ENCODE measurements around the gene MUC13.

The MUC13 gene

DNA sequence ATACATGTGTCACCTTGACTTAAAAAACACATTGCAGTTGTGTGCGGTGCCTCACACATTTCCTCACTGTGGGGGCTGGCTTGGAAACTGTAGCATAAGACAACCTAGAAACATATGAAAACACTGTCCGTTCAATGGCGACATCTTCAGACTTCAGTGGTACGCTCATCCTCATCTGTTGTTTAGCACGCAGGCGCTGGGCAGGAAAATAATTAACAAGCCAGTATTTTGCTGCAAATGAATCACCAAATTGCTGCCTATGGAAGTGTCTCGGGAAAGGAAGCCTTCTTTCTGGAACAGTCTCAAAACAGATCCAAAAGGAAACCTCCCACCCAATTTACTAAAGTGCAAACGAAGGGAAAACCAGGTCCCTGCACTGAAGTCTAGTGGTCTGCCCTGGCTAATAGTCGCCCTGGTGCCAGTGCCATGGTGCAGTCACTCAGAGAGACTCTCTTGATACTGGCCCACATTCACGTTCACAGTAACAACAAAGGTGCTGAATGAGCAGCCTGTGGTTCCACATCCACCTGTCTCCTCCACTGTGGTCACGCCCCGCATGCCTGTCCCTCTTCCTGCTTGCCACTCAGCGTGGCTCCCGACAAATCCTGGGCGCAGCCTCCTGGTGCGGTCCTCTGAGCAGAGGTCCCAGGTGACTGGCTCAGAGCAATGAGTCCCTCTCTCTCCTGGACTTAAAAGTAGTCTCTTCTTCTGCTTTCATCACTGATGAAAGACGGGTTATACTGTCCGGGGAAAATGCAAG, 35.6 kb upstream of the MUC13 start:
- H3K36me3 ChIP-seq (ENCODE audit: insufficient read depth, low read length): no peaks in the 10 kb centered on the region
- TF ChIP-seq EZH2 (IDR thresholded peaks at IDR 0.05) (no peak), FOXP2 (optimal IDR thresholded peaks at IDR 0.05; ENCODE audit: control extremely low read depth, extremely low read length, insufficient read depth) (no peak), POLR2AphosphoS5 (IDR thresholded peaks at IDR 0.05; ENCODE audit: borderline replicate concordance, low read depth, low read length) (no peak)
- DNase-seq (ENCODE audit: low read depth, low spot score): no peak
- no peak overlapping the region for H3K4me3 ChIP-seq
- no peak overlapping the region for H3K27ac ChIP-seq
- H3K9me3 ChIP-seq (ENCODE audit: low read depth, low read length): no peaks in the 10 kb centered on the region
- no peak overlapping the region for H3K9ac ChIP-seq (ENCODE audit: insufficient read length)

DNA sequence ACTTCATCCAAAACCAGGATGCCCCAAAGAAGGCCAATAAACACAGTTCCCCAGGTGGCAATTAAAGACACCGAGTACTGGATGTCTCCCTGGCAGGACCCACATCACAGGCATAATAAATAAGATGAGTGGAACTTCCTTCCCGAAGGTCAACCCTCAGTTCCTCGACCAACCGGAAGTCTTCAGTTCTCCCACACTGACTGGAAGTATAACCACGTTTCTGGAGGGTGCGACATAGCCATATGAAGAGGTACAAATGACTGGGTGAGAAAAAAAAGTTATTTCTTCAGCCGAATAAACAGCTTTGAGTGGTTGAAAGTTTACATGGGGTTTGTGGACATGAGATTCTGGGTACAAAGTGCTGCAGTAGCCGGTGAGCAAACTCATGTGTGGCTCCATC, 34.6 kb upstream of the MUC13 start:
- DNase-seq (ENCODE audit: low read depth, low spot score): no peak
- Histone ChIP-seq H3K4me3 (no peak overlapping the region), H3K27ac (no peak overlapping the region), H3K9me3 (ENCODE audit: low read depth, low read length) (no peaks in the 10 kb centered on the region), H3K36me3 (ENCODE audit: insufficient read depth, low read length) (no peaks in the 10 kb centered on the region), H3K9ac (ENCODE audit: insufficient read length) (no peak overlapping the region)
- no peak for TF ChIP-seq EZH2 (IDR thresholded peaks at IDR 0.05)
- TF ChIP-seq FOXP2 (optimal IDR thresholded peaks at IDR 0.05; ENCODE audit: control extremely low read depth, extremely low read length, insufficient read depth): no peak

DNA sequence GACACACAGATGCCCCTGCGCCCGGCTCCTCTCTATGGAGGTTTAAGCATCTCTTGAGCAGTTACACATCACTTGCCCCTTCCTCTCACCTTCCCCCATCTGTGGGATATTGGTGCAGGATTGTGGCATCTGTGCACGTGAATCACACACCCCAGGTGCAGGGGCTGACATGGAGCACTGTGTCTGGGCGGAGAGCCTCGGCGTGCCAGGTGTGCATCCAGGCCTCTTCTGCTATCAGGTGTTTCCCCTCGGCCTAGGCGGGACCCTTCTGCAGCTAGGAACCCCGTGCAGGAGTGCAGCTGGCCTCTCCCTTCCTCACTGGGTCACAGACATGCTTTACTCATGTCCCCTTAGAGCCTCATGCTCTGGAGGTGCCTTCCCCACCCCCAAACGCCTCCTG, 33.4 kb upstream of the MUC13 start:
- Histone ChIP-seq H3K36me3 (ENCODE audit: insufficient read depth, low read length) (no peaks in the 10 kb centered on the region), H3K27ac (no peak overlapping the region), H3K9me3 (ENCODE audit: low read depth, low read length) (no peaks in the 10 kb centered on the region), H3K4me3 (no peak overlapping the region), H3K9ac (ENCODE audit: insufficient read length) (no peak overlapping the region)
- TF ChIP-seq FOXP2 (optimal IDR thresholded peaks at IDR 0.05; ENCODE audit: control extremely low read depth, extremely low read length, insufficient read depth) (no peak), POLR2AphosphoS5 (IDR thresholded peaks at IDR 0.05; ENCODE audit: borderline replicate concordance, low read depth, low read length) (no peak), EZH2 (IDR thresholded peaks at IDR 0.05) (no peak)
- DNase-seq (ENCODE audit: low read depth, low spot score): no peak

DNA sequence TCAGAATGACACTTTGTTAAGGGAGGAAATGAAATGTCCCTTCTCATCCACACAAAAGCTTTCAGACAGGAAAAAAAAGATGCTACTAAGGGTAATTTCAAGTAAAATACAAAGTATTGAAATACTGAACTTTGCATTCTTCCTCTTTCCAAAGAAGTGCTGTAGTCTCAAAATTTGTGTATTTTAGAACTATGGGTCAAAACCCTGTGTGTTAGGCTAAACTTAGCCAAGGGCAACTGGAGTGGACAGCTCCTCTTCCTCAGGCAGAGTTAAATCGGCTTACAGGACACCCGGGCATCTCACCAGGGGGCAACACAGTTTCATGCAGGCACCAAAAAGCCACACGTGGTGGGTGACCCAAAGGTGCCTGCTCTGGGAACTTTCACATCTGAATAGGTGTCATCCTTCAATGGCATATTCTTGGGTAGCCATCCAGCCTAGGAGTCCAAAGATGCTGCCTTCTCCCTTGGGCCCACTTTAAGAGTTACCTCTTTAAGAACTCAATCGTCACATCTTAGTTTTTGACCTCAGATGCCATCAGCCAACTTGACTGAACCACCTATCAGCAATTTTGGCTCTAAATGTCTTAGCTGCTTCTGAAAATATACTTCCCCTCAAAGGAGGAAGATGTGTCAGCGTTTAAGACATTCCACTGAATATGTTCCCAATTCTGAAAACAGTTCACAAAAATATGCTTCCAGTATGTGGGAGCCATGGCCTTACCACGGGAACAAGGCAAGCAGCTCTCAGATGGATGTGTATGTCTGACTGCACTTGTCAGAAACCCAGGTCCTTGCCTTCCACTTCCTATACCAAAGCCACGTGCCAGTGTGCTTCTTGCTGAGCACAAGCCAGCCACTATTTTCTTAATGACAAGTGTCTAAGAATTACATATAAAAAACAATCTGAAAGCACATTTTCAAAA, 32.2 kb upstream of the MUC13 start:
- no peak for DNase-seq (ENCODE audit: low read depth, low spot score)
- no peak overlapping the region for H3K9ac ChIP-seq (ENCODE audit: insufficient read length)
- no peak overlapping the region for H3K4me3 ChIP-seq
- no peak for TF ChIP-seq FOXP2 (optimal IDR thresholded peaks at IDR 0.05; ENCODE audit: control extremely low read depth, extremely low read length, insufficient read depth)
- TF ChIP-seq EZH2 (IDR thresholded peaks at IDR 0.05): no peak
- TF ChIP-seq POLR2AphosphoS5 (IDR thresholded peaks at IDR 0.05; ENCODE audit: borderline replicate concordance, low read depth, low read length): no peak
- no peaks in the 10 kb centered on the region for H3K9me3 ChIP-seq (ENCODE audit: low read depth, low read length)
- H3K27ac ChIP-seq: no peak overlapping the region
- H3K36me3 ChIP-seq (ENCODE audit: insufficient read depth, low read length): no peaks in the 10 kb centered on the region

DNA sequence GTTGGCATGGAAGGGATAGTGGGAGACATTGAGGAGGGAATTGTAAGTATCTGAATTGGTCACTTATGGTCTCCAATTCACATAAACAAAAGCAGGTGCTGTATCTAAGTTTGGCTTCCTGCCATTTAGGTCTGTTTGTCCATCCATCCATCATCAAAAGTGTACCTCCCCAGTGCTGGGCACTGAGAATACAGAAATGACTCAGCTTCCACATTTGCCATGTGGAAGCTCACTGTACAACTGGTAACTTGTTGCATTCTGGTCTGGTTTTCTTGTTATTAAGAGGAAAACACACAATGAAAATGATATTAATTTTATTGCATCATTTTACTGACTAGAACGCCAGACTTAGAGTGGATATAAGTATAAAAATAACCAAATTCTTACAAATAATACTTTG, 30.9 kb upstream of the MUC13 start:
- Histone ChIP-seq H3K27ac (no peak overlapping the region), H3K9me3 (ENCODE audit: low read depth, low read length) (no peaks in the 10 kb centered on the region), H3K9ac (ENCODE audit: insufficient read length) (no peak overlapping the region), H3K36me3 (ENCODE audit: insufficient read depth, low read length) (no peaks in the 10 kb centered on the region), H3K4me3 (no peak overlapping the region)
- no peak for TF ChIP-seq POLR2AphosphoS5 (IDR thresholded peaks at IDR 0.05; ENCODE audit: borderline replicate concordance, low read depth, low read length)
- no peak for TF ChIP-seq EZH2 (IDR thresholded peaks at IDR 0.05)
- no peak for TF ChIP-seq FOXP2 (optimal IDR thresholded peaks at IDR 0.05; ENCODE audit: control extremely low read depth, extremely low read length, insufficient read depth)
- no peak for DNase-seq (ENCODE audit: low read depth, low spot score)

DNA sequence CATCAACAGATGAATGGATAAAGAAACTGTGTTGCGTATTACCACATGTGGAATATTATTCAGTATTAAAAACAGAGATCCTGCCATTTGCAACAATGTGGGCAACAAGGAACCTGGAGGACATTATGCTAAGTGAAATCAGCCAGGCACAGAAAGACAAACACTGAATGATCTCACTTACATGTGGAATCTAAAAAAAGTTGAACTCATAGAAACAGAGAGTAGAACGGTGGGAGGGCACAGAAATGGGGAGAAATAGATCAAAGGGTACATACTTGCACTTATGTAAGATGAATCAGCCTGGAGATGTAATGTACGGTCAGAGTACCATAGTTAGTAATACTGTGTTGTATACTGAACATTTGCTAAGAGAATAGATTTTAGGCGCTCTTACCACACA, 29.8 kb upstream of the MUC13 start:
- DNase-seq (ENCODE audit: low read depth, low spot score): no peak
- H3K9me3 ChIP-seq (ENCODE audit: low read depth, low read length): no peaks in the 10 kb centered on the region
- no peak overlapping the region for H3K27ac ChIP-seq
- no peak overlapping the region for H3K4me3 ChIP-seq
- TF ChIP-seq FOXP2 (optimal IDR thresholded peaks at IDR 0.05; ENCODE audit: control extremely low read depth, extremely low read length, insufficient read depth) (no peak), POLR2AphosphoS5 (IDR thresholded peaks at IDR 0.05; ENCODE audit: borderline replicate concordance, low read depth, low read length) (no peak), EZH2 (IDR thresholded peaks at IDR 0.05) (no peak)
- no peak overlapping the region for H3K9ac ChIP-seq (ENCODE audit: insufficient read length)
- no peaks in the 10 kb centered on the region for H3K36me3 ChIP-seq (ENCODE audit: insufficient read depth, low read length)

DNA sequence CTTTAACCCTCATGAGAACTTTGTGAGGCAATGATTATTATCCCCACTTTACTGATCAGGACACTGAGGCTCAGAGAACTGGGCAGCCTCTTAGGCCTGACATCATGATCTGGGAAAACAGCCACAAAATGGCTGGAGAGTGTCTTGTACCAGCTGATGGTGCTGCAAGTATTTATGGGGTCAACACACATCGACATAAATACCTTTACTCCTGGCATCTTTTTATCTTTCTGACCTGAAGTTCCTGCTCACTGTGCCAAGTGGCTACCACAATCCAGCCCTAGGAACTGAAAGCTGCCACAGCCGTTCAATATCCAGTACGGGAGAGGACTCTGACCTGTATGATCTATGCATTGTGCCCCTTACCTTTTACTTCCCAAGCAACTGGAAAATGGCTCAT, 29.2 kb upstream of the MUC13 start:
- no peaks in the 10 kb centered on the region for H3K36me3 ChIP-seq (ENCODE audit: insufficient read depth, low read length)
- H3K9ac ChIP-seq (ENCODE audit: insufficient read length): no peak overlapping the region
- no peak overlapping the region for H3K4me3 ChIP-seq
- no peaks in the 10 kb centered on the region for H3K9me3 ChIP-seq (ENCODE audit: low read depth, low read length)
- no peak overlapping the region for H3K27ac ChIP-seq
- TF ChIP-seq EZH2 (IDR thresholded peaks at IDR 0.05): no peak
- TF ChIP-seq FOXP2 (optimal IDR thresholded peaks at IDR 0.05; ENCODE audit: control extremely low read depth, extremely low read length, insufficient read depth): no peak
- TF ChIP-seq POLR2AphosphoS5 (IDR thresholded peaks at IDR 0.05; ENCODE audit: borderline replicate concordance, low read depth, low read length): no peak
- DNase-seq (ENCODE audit: low read depth, low spot score): no peak

DNA sequence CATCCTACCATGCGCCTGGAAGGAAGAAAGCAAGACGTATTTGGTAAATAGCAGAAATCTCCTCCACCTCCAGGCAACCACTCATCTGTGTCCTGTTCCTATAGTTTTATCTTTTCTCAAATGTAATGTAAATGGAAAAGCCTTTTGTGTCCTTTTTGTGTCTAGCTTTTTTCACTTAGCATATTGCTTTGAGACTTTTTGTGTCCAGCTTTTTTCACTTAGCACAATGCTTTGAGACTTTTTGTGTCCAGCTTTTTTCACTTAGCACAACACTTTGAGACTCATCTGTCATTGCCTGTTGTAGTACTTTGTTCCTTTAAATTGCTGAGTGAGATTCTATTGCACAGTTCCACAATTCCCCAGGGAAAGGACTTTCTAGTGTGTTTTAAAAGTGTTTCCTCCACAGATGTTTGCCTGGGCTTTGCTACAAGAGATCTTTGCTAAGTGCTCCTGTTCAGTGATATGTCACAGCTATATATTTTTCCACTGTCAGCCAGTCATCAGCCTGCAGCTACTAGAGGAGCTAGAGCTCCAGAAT, 27.9 kb upstream of the MUC13 start:
- Histone ChIP-seq H3K9me3 (ENCODE audit: low read depth, low read length) (no peaks in the 10 kb centered on the region), H3K36me3 (ENCODE audit: insufficient read depth, low read length) (no peaks in the 10 kb centered on the region), H3K27ac (no peak overlapping the region), H3K9ac (ENCODE audit: insufficient read length) (no peak overlapping the region), H3K4me3 (no peak overlapping the region)
- no peak for DNase-seq (ENCODE audit: low read depth, low spot score)
- TF ChIP-seq EZH2 (IDR thresholded peaks at IDR 0.05) (no peak), POLR2AphosphoS5 (IDR thresholded peaks at IDR 0.05; ENCODE audit: borderline replicate concordance, low read depth, low read length) (no peak), FOXP2 (optimal IDR thresholded peaks at IDR 0.05; ENCODE audit: control extremely low read depth, extremely low read length, insufficient read depth) (no peak)

Data from SK-N-MC (cell line).